ENCODE data around the gene CHMP4A. TPM values are rescaled to one million over a fixed set of nuclear protein-coding genes. Genes with fewer than 3 reads are reported as not detected.

The CHMP4A gene
- total RNA-seq, 1 experiment from 2014 or later: 88.6 TPM

DNA sequence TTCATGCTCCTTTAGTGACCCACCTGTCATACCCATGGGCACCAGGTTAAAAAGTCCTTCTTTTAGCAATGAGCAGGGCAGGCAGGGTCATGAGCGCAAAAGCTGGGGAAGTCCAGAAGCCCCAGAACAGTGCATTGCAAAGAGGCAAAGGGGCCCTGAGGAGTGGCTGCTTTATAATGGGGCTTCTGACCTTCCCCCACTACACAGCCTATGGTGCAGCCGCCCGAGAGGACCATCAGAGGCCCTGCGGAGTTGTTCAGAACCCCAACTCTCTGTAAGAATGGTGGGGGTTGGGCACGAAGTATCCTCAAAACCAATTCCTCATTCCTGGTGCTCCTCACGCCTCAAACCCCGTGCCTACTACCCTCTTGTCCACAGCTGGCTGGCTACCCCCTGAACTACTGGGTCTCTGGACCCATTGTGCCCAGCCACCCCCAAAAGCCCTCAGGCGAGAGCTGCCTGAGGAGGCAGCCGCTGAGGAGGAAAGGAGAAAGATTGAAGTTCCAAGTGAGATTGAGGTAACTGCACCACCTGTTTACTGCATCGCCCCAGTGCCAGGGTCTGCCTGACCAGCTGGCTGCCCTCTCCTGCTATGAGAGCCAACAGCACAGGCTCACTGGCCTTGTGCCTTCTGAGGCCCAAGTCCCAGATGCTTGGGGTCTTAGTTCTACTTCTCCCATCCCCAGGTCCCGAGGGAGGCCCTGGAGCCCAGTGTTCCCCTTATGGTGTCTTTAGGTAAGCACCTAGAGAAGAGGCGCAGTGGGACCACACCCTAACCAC is 34.7 kb downstream of the CHMP4A start:
- DNase-seq (ENCODE audit: unreplicated experiment): no peak
- Mint-ChIP-seq H3K4me3 (ENCODE audit: unreplicated experiment) (no peak overlapping the region), H3K27ac (ENCODE audit: low read depth, unreplicated experiment) (no peak overlapping the region), H3K27me3 (ENCODE audit: insufficient read depth, unreplicated experiment) (no peaks in the 10 kb centered on the region), H3K4me1 (ENCODE audit: insufficient read depth, unreplicated experiment) (no peaks in the 10 kb centered on the region), H3K36me3 (ENCODE audit: insufficient read depth, unreplicated experiment) (peaks cover 48% of the 10 kb centered on the region), H3K9me3 (ENCODE audit: unreplicated experiment) (no peaks in the 10 kb centered on the region)
- ChIA-PET POLR2A (interaction anchor here (0.6 to 2.9 kb wide), 3 partner anchors 10 to 24 kb away, joined by 3 to 8 read pairs (median 3); partner anchors contain the start of gene IPO4), CTCF (interaction anchor here (0.9 to 1.8 kb wide), 4 partner anchors 10 to 31 kb away, joined by 3 to 6 read pairs (median 4); no protein-coding TSS in a partner anchor)
- TF ChIP-seq, protein P1, sequence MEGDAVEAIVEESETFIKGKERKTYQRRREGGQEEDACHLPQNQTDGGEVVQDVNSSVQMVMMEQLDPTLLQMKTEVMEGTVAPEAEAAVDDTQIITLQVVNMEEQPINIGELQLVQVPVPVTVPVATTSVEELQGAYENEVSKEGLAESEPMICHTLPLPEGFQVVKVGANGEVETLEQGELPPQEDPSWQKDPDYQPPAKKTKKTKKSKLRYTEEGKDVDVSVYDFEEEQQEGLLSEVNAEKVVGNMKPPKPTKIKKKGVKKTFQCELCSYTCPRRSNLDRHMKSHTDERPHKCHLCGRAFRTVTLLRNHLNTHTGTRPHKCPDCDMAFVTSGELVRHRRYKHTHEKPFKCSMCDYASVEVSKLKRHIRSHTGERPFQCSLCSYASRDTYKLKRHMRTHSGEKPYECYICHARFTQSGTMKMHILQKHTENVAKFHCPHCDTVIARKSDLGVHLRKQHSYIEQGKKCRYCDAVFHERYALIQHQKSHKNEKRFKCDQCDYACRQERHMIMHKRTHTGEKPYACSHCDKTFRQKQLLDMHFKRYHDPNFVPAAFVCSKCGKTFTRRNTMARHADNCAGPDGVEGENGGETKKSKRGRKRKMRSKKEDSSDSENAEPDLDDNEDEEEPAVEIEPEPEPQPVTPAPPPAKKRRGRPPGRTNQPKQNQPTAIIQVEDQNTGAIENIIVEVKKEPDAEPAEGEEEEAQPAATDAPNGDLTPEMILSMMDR (IDR thresholded peaks at IDR 0.05; ENCODE audit: unreplicated experiment): no peak
- no TSS peak for BruUV-seq (replicated peaks)
- intact Hi-C loops (cut with micrococcal nuclease): no loop called here

DNA sequence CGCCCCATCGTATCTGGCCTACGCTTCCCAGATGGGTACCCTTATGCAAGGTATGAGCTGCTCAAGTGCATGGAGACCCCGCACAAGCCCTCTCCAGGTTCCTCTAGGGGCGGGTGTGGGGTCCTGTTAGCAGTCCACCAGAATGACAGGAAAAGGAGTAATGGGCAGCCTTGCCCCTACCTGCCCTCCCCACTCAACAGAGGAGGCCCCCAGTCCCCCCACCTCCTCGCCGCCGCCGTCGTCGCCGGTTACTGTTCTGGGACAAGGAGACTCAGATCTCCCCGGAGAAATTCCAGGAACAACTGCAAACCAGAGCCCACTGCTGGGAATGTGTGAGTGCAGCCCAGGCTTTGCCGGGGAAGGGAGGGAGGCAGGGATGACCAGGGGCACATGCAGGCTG is 35.4 kb downstream of the CHMP4A start:
- DNase-seq (ENCODE audit: unreplicated experiment): no peak
- Mint-ChIP-seq H3K4me1 (ENCODE audit: insufficient read depth, unreplicated experiment) (no peaks in the 10 kb centered on the region), H3K9me3 (ENCODE audit: unreplicated experiment) (no peaks in the 10 kb centered on the region), H3K4me3 (ENCODE audit: unreplicated experiment) (no peak overlapping the region), H3K27me3 (ENCODE audit: insufficient read depth, unreplicated experiment) (no peaks in the 10 kb centered on the region), H3K36me3 (ENCODE audit: insufficient read depth, unreplicated experiment) (peaks cover 44% of the 10 kb centered on the region), H3K27ac (ENCODE audit: low read depth, unreplicated experiment) (no peak overlapping the region)
- intact Hi-C loops (cut with micrococcal nuclease): no loop called here
- TF ChIP-seq, protein P1 (IDR thresholded peaks at IDR 0.05; ENCODE audit: unreplicated experiment): no peak
- BruUV-seq (replicated peaks): no TSS peak
- POLR2A ChIA-PET: no interaction called here
- CTCF ChIA-PET: interaction anchor here (0.9 to 1.8 kb wide), 2 partner anchors 18 to 30 kb away, joined by 4 to 6 read pairs; no protein-coding TSS in a partner anchor

DNA sequence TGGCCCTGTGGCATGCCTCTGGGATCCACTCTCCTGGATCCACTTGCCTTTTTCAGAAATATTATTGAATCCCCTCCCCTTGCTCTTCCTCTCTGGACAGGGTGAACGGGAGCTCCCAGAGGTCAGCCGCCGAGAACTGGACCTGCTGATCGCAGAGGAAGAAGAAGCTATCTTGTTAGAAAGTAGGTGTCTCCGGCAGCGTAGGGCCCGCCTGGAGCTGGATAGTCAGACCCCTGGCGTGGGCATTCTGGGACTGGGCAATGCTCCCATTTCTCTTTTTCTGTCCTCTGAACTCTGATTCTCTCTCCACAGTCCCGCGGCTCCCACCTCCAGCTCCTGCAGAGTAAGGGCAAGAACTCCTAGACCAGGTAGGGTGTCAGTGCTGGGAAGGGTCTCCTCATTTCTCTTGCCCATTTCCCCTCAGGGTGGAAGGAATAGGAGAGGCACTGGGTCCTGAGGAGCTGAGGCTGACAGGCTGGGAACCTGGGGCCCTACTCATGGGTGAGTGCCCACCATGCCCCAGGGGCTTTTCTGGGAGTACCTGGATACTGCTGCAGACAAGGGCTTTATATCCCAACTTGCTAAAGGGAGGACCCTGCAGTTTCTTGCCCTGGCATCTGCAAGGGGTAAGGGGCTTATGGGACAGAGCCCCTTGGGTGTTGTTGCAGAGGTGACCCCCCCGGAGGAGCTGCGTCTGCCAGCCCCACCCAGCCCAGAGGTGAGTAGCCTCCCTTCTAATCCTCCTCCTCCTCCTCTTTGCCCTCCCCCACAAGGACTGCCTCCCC is 36.1 kb downstream of the CHMP4A start:
- Mint-ChIP-seq H3K9me3 (ENCODE audit: unreplicated experiment) (no peaks in the 10 kb centered on the region), H3K4me3 (ENCODE audit: unreplicated experiment) (no peak overlapping the region), H3K27ac (ENCODE audit: low read depth, unreplicated experiment) (no peak overlapping the region), H3K27me3 (ENCODE audit: insufficient read depth, unreplicated experiment) (no peaks in the 10 kb centered on the region), H3K4me1 (ENCODE audit: insufficient read depth, unreplicated experiment) (no peaks in the 10 kb centered on the region), H3K36me3 (ENCODE audit: insufficient read depth, unreplicated experiment) (peaks cover 47% of the 10 kb centered on the region)
- intact Hi-C loops (cut with micrococcal nuclease): no loop called here
- POLR2A ChIA-PET: no interaction called here
- TF ChIP-seq, protein P1 (IDR thresholded peaks at IDR 0.05; ENCODE audit: unreplicated experiment): no peak
- no TSS peak for BruUV-seq (replicated peaks)
- CTCF ChIA-PET: interaction anchor here (0.7 to 1.8 kb wide), 3 partner anchors 10 to 29 kb away, joined by 3 to 6 read pairs (median 4); no protein-coding TSS in a partner anchor
- DNase-seq (ENCODE audit: unreplicated experiment): no peak

DNA sequence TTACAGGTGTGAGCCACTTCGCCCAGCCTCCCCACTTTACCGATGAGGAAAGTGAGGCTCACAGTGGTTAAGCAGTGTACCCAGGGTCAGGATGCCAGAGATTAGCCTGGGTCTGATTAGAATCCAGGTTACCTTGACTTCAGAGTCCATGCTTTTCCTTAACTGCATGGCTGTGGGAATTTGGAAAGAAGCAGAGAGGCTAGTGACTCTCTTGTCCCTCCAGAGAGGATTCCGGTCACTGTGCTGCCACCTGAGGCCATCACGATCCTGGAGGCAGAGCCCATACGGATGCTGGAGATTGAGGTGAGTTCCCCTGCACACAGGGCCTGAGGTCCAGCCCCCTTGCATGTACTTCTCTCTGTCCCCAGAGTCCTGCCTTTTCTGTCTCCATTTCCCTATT is 36.7 kb downstream of the CHMP4A start:
- H3K36me3 Mint-ChIP-seq (ENCODE audit: insufficient read depth, unreplicated experiment): peaks cover 41% of the 10 kb centered on the region
- H3K27ac Mint-ChIP-seq (ENCODE audit: low read depth, unreplicated experiment): no peak overlapping the region
- ChIA-PET POLR2A (no interaction called here), CTCF (interaction anchor here (0.7 to 1.8 kb wide), 2 partner anchors 11 to 17 kb away, joined by 3 to 6 read pairs; no protein-coding TSS in a partner anchor)
- no peak overlapping the region for H3K4me3 Mint-ChIP-seq (ENCODE audit: unreplicated experiment)
- no peaks in the 10 kb centered on the region for H3K4me1 Mint-ChIP-seq (ENCODE audit: insufficient read depth, unreplicated experiment)
- H3K9me3 Mint-ChIP-seq (ENCODE audit: unreplicated experiment): no peaks in the 10 kb centered on the region
- TF ChIP-seq, protein P1 (IDR thresholded peaks at IDR 0.05; ENCODE audit: unreplicated experiment): no peak
- intact Hi-C loops (cut with micrococcal nuclease): no loop called here
- no peaks in the 10 kb centered on the region for H3K27me3 Mint-ChIP-seq (ENCODE audit: insufficient read depth, unreplicated experiment)
- DNase-seq (ENCODE audit: unreplicated experiment): no peak
- no TSS peak for BruUV-seq (replicated peaks)
